HEK293T (cell line): ENCODE measurements around the gene TLX2.
"Not testable (repeated sequence)": the region's sequence is repeated elsewhere in the genome, so short reads cannot be mapped to it uniquely, and the experiment has no call there.

Experiments
- CTCF ChIA-PET: fragments of 350-600 bp; formaldehyde crosslinking; extraction: SDS; loops from one replicate; lab custom pipeline; 2021; ENCODE audit warnings: antibody characterized with exemption, inconsistent platforms; lab: Yijun Ruan, JAX
- POLR2A ChIA-PET: fragments of 350-600 bp; formaldehyde crosslinking; extraction: SDS; loops from one replicate; lab custom pipeline; 2020; ENCODE audit warnings: antibody characterized with exemption, inconsistent platforms; lab: Yijun Ruan, JAX
- DNase-seq: peaks from one replicate; pipeline ENCODE4 v3.0.0; 2012; ENCODE audit warnings: mixed read lengths; ENCODE audit errors: extremely low spot score
- ARNT ChIP-seq: fragments of 450-650 bp; IDR thresholded peaks from 2 replicates; pipeline ENCODE4 v1.6.1; 2017; ENCODE audit warnings: mild to moderate bottlenecking
- BHLHE40 ChIP-seq: fragments of 450-650 bp; IDR thresholded peaks from 2 replicates; pipeline ENCODE4 v1.6.1; 2016; ENCODE audit warnings: mild to moderate bottlenecking, moderate library complexity, borderline replicate concordance
- CTBP1 ChIP-seq: fragments of 450-650 bp; IDR thresholded peaks from 2 replicates; pipeline ENCODE4 v1.6.1; 2016; ENCODE audit warnings: borderline replicate concordance
- ELF4 ChIP-seq: fragments of 450-650 bp; IDR thresholded peaks from 2 replicates; pipeline ENCODE4 v1.6.1; 2017; ENCODE audit warnings: antibody characterized with exemption
- FOXA1 ChIP-seq: fragments of 450-650 bp; IDR thresholded peaks from 2 replicates; pipeline ENCODE4 v1.6.1; 2016; ENCODE audit warnings: mild to moderate bottlenecking
- FOXK2 ChIP-seq: fragments of 450-650 bp; IDR thresholded peaks from 2 replicates; pipeline ENCODE4 v1.6.1; 2016; ENCODE audit warnings: mild to moderate bottlenecking
- FOXM1 ChIP-seq: fragments of 450-650 bp; IDR thresholded peaks from 2 replicates; pipeline ENCODE4 v1.6.1; 2017; ENCODE audit warnings: mild to moderate bottlenecking, borderline replicate concordance
- HDGF ChIP-seq: fragments of 450-650 bp; IDR thresholded peaks from 2 replicates; pipeline ENCODE4 v1.6.1; 2017; ENCODE audit warnings: antibody characterized with exemption, borderline replicate concordance
- L3MBTL2 ChIP-seq: fragments of 450-650 bp; conservative IDR thresholded peaks from 2 replicates; pipeline ENCODE4 v1.6.1; 2016; ENCODE audit warnings: mild to moderate bottlenecking
- LEF1 ChIP-seq: fragments of 450-650 bp; IDR thresholded peaks from 2 replicates; pipeline ENCODE4 v1.6.1; 2017; ENCODE audit warnings: mild to moderate bottlenecking, borderline replicate concordance
- NFRKB ChIP-seq: fragments of 450-650 bp; IDR thresholded peaks from 2 replicates; pipeline ENCODE4 v1.6.1; 2016; ENCODE audit warnings: mild to moderate bottlenecking, moderate library complexity
- SP1 ChIP-seq: fragments of 450-650 bp; IDR thresholded peaks from 2 replicates; pipeline ENCODE4 v1.6.1; 2017
- SUZ12 ChIP-seq: fragments of 450-650 bp; IDR thresholded peaks from 2 replicates; pipeline ENCODE4 v1.6.1; 2016; ENCODE audit warnings: mild to moderate bottlenecking
- TARDBP ChIP-seq: fragments of 450-650 bp; IDR thresholded peaks from 2 replicates; pipeline ENCODE4 v1.6.1; 2016
- ZNF384 ChIP-seq: fragments of 450-650 bp; IDR thresholded peaks from 2 replicates; pipeline ENCODE4 v1.6.1; 2016
- TF ChIP-seq, protein P1 (sequence below): fragments of 450-650 bp; IDR thresholded peaks from 2 replicates; pipeline ENCODE4 v1.6.1; 2016

The TLX2 gene

DNA sequence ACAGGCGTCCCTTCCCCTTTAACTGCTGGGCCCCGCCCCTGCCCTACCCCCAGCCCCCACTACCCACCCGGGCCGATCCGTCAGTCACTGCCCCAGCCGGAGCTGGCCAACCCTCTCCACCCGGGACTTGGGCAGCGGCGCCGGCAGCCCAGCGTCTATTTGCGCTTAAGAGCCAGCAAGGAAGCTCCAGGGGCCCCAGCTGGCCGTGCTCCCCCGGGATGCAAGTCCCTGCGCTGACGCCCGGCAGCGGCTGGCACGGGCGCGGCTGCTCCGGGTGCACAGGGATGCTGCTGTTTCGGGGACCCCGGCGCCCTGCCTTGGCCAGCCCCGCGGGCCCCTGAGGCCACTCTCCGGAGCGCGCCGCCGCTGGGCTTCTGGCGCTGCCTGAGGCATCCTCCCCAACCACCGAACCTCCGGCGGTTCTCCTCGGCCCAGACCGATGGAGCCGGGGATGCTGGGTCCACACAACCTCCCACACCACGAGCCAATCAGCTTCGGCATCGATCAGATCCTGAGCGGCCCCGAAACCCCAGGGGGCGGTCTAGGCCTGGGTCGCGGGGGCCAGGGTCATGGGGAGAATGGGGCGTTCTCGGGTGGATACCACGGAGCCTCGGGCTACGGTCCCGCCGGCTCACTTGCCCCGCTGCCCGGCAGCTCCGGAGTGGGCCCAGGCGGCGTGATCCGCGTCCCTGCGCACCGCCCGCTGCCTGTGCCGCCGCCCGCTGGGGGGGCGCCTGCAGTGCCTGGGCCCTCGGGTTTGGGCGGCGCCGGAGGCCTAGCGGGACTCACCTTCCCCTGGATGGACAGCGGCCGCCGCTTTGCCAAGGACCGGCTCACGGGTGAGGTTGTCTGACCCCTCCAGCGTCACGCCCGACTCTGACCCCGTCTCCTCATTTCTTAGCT is at the start of gene TLX2:
Gene TLX2, plus strand, starts transcription at position 83 of the 903 bp plus-strand sequence. Its CDS starts 357 bp downstream, at position 440.
- ChIA-PET CTCF (no interaction called here), POLR2A (no interaction called here)
- TF ChIP-seq HDGF (no peak), CTBP1 (no peak), L3MBTL2 (no peak), BHLHE40 (no peak), FOXK2 (no peak), NFRKB (no peak), LEF1 (no peak), SUZ12 (no peak), ELF4 (no peak), FOXM1 (no peak), TARDBP (no peak), FOXA1 (no peak), ZNF384 (no peak), ARNT (no peak), SP1 (no peak)
- TF ChIP-seq, protein P1, sequence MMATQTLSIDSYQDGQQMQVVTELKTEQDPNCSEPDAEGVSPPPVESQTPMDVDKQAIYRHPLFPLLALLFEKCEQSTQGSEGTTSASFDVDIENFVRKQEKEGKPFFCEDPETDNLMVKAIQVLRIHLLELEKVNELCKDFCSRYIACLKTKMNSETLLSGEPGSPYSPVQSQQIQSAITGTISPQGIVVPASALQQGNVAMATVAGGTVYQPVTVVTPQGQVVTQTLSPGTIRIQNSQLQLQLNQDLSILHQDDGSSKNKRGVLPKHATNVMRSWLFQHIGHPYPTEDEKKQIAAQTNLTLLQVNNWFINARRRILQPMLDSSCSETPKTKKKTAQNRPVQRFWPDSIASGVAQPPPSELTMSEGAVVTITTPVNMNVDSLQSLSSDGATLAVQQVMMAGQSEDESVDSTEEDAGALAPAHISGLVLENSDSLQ, result no peak
- no peak for DNase-seq

DNA sequence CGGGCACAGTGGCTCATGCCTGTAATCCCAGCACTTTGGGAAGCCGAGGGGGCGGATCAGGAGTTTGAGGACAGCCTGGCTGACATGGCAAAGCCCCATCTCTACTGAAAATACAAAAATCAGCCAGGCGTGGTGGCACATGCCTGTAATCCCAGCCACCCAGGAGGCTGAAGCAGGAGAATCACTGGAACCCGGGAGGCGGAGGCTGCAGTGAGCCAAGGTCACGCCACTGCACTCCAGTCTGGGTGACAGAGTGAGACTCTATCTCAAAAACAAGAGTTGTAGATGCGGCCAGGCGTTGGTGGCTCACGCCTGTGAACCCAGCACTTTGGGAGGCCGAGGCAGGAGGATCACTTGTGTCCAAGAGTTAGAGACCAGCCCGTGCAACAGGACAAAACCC is 43.5 kb upstream of the TLX2 start:
- POLR2A ChIA-PET, result interaction anchor here (1.0 to 5.4 kb wide), 2 partner anchors 12 to 36 kb away, joined by 3 to 62 read pairs; partner anchors contain the start of genes PCGF1 and WBP1

GRCh38 chr2:74471332-74472065 is 42.8 kb upstream of the TLX2 start:
- TF ChIP-seq ARNT (no peak), FOXK2 (no peak), FOXM1 (no peak), SUZ12 (no peak), ZNF384 (peak; percentile 89), BHLHE40 (no peak)
- TF ChIP-seq, protein P1, result no peak
- no peak for DNase-seq
- ChIA-PET POLR2A (interaction anchor here (1.0 to 5.4 kb wide), 4 partner anchors 11 to 36 kb away, joined by 3 to 62 read pairs (median 27); partner anchors contain the start of genes CCDC142, PCGF1, TTC31 and WBP1), CTCF (no interaction called here)

More for the DNA sequence above, 43.5 kb upstream of the TLX2 start:
- CTCF ChIA-PET, DNase-seq: not testable (repeated sequence)

DNA sequence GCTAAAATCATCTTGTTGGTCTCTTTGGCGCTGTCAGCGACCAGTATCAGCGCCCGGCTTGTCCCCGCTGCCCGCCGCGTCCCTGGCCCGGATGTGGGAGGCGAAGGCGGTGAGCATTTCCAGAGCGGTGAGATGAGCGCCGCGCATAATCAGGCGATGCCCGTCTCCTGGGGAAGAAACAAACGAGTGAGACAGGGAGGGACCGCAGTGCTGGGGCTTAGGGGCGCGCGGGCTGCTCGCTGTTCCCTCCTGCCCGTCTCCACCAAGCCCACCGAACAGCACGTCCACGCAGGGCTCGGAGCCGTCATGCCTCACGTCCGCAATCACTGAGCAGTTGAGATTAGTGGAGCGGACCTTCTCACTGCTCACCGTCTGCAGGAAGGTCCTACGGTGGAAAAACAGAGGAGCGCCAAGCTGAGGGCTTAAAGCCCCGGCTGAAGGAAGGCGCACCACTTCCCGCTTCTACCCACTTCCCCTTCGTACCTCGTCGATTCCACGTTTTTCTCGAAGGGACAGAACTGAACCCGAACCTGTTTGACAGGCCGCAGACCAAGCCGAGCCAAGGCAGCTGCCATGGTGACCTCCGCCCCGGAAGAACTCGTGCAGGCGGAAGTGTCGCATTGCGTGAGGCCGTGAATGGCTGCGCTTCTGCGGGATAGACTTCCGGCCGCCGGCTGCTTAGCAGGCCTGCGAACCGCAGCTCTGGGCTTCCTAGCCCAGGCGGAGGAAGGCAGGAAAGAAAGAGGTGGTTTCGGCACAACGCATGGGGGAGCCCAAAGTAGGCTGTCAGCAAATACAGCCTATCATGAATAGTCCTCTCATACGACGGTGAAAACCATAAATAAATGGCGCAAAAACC is 41.9 kb upstream of the TLX2 start, which contains the start of gene MRPL53:
Gene MRPL53, minus strand, starts transcription at position 595 of the 859 bp plus-strand sequence. Its CDS starts 20 bp downstream, at position 575.
- no peak for TF ChIP-seq BHLHE40
- no peak for TF ChIP-seq LEF1
- no peak for TF ChIP-seq ZNF384
- TF ChIP-seq NFRKB, result no peak
- TF ChIP-seq TARDBP, result no peak
- TF ChIP-seq, protein P1, result peak; percentile 49; the same call in 1 of the 2 replicates
- TF ChIP-seq FOXK2, result no peak
- TF ChIP-seq SP1, result no peak
- no peak for TF ChIP-seq CTBP1
- peak; percentile 69; the same call in 1 of the 2 replicates for TF ChIP-seq L3MBTL2
- no peak for TF ChIP-seq SUZ12
- TF ChIP-seq FOXA1, result no peak
- no peak for TF ChIP-seq HDGF
- no peak for TF ChIP-seq FOXM1
- no peak for TF ChIP-seq ARNT
- TF ChIP-seq ELF4, result peak; percentile 71
- ChIA-PET CTCF (no interaction called here), POLR2A (interaction anchor here (0.7 to 5.4 kb wide), 20 partner anchors 8 to 182 kb away, joined by 3 to 62 read pairs (median 3); partner anchors contain the start of genes AUP1, C2orf81, CCDC142 and HTRA2)
- peak; percentile 86 for DNase-seq

GRCh38 chr2:74472945-74473258 is 41.3 kb upstream of the TLX2 start:
- ChIA-PET POLR2A (interaction anchor here (0.7 to 5.4 kb wide), 19 partner anchors 9 to 181 kb away, joined by 3 to 62 read pairs (median 3); partner anchors contain the start of genes AUP1, C2orf81, CCDC142 and HTRA2), CTCF (no interaction called here)
- no peak for TF ChIP-seq CTBP1
- no peak for TF ChIP-seq ELF4
- no peak for TF ChIP-seq FOXK2
- no peak for TF ChIP-seq LEF1
- DNase-seq, result no peak
